ENCODE results near the gene IFI27L1.

The IFI27L1 gene

DNA sequence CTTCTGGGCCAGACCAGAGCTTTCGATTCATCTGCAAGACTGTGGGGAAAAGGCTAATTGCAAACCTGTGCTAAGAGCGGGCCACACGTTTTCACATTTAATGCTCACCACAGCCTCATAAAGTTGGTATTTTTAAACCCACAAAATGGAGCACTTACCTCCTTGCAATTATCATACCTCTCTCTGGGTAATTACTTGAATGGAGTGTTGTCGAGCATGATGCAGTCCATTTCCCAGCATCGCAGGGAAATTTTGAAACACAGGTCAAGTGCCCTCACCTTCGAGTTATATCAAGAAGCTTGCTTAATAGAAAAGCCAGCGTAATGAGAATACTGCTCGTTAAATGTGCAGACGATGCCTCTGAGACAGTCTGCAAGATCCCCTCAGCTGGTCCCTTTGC, 57.1 kb downstream of the IFI27L1 start:
- DNase-seq = no peak

DNA sequence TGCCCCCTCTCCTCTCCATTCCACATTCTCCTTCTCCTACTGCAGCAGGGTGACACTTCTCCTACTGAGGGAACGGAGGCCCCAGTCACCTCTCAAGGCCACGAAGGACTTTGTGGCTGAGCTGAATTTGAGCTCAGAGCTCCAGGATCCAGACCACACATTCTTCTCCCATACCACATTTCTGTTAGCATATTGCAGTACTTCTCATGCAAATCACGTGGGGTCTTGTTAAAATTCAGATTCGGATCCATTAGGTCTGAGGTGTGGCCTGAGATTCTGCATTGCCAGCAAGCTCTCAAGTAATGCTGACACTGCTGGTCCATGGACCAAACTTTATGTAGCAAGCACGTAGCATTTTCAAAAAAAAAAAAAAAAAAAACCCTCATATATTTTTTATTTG, 57.9 kb downstream of the IFI27L1 start:
- DNase-seq = no peak

- DNase-seq = no peak
Measured at GRCh38 chr14:94139421-94139820, 58.3 kb downstream of the IFI27L1 start.

DNA sequence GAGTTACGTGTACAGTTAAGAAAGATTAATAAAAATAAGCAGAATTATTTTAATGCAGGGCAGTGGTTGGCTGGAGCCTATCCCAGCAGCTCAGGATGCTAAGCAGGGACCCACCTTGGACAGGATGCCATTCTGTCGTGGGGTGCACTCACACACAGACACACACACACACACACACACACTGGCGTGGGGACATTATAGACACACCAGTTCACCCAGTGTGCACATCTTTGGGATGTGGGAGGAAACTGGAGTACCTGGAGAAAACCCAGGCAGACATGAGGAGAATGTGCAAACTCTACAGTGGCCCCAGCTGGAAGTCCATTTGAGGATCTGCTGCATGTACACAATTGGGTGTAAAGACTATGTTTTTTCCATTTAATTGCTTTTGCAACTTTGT, 61.1 kb downstream of the IFI27L1 start:
- no peak for DNase-seq

GRCh38 chr14:94142836-94143235, 61.7 kb downstream of the IFI27L1 start:
- DNase-seq = no peak

DNA sequence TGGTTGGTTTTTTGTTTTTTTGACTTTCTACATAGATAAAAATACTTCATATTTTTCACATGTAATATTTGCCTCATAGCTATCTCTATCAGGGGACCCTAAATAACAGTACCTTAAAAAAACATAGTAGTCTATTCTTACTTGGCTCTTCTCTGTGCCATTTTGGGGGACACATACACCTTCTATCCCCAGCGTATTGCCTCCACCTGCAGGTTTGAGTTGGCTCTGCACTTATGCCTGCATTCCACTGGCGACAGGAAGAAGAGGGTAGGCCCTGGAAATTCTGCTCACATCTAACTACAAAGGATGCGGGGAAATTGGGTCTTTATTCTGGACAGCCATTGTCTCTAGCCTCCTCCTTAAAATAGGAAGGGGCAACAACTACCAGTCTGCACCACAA, 62.1 kb downstream of the IFI27L1 start:
- no peak for DNase-seq

DNA sequence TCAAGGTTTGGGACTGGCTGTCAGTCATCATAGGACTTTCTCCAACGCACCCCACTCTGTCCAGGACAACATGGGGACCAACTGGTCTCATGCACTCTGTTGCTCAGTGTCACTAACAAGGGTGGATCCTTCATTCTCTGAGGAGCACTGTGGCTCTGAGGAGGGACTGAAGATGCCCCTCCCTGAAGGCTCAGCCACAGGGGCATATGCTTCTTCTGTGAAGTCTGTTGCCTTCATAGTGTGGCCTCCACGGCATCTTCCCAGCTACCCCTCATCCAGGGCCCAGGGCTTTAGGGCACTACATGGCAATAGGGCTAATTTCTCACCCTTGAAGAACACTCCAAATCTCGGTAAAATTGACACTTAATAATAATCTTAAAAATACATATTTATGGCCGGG, 62.6 kb downstream of the IFI27L1 start:
- DNase-seq = no peak

- DNase-seq = peak in 1 of 5 donors; percentile 20
Measured at GRCh38 chr14:94144765-94145164, 63.7 kb downstream of the IFI27L1 start.

- DNase-seq = no peak
Measured at GRCh38 chr14:94145902-94146527, 64.9 kb downstream of the IFI27L1 start.

All from T-helper 1 cell (primary cell).